KOPT-K1 (cell line): ENCODE measurements around the gene POLA2.
"Not testable (repeated sequence)": the region's sequence is repeated elsewhere in the genome, so short reads cannot be mapped to it uniquely, and the experiment has no call there.

Experiments
- H3K27ac ChIP-seq: fragments of 200-600 bp; sonication (generic); 2 replicates; pipeline ENCODE4 v1.5.1; 2016; ENCODE audit warnings: antibody characterized with exemption, mild to moderate bottlenecking, low read depth, low read length; ENCODE audit not compliant: poor library complexity, severe bottlenecking
- H3K36me3 ChIP-seq: fragments of 200-600 bp; sonication (generic); 2 replicates; pipeline ENCODE4 v1.5.1; 2017; ENCODE audit warnings: antibody characterized with exemption, mild to moderate bottlenecking, low read length, moderate library complexity; ENCODE audit not compliant: insufficient read depth
- H3K9me3 ChIP-seq: fragments of 200-600 bp; sonication (generic); 2 replicates; pipeline ENCODE4 v1.5.1; 2017; ENCODE audit warnings: antibody characterized with exemption, low read length, mild to moderate bottlenecking; ENCODE audit not compliant: insufficient read depth, poor library complexity, severe bottlenecking

POLA2 gene

DNA sequence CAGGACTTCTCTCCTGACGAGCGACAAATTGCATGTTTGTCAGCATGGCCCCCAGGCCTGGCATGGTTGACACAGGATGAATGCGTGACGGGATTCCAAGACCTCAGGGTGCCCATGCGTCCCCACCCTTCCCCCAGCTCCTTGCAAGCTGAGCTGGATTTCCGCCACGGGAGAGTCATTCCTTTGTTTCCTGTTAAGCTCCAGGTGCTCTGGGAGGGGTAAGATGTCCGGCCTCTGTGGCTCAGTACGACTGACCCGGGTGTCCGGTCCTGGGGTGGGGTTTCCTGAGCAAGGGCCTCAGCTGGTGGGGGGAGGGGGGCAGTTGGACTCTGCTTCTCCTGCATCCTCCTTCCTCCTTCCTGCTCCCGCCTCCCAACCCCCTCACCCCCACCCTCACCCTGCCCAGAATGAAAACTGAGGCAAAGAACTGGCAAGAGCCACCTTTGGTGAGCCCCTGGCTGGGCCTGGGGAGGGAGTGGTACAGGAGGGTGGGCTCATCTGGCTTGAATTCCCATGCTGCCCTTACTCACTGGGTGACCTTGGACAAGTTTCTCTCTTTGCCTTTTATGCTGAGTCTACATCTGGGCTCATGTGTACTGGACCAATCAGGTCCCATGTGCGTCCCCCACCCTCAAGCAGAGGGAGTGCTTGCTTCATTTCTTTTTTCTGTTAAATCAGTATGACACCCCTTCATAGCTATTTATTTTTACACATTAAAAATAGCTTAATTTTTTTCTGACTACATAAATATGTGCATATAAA, 55.4 kb downstream of the POLA2 start:
- Histone ChIP-seq H3K9me3 (no peaks in the 10 kb centered on the region), H3K36me3 (no peaks in the 10 kb centered on the region), H3K27ac (no peak overlapping the region)

DNA sequence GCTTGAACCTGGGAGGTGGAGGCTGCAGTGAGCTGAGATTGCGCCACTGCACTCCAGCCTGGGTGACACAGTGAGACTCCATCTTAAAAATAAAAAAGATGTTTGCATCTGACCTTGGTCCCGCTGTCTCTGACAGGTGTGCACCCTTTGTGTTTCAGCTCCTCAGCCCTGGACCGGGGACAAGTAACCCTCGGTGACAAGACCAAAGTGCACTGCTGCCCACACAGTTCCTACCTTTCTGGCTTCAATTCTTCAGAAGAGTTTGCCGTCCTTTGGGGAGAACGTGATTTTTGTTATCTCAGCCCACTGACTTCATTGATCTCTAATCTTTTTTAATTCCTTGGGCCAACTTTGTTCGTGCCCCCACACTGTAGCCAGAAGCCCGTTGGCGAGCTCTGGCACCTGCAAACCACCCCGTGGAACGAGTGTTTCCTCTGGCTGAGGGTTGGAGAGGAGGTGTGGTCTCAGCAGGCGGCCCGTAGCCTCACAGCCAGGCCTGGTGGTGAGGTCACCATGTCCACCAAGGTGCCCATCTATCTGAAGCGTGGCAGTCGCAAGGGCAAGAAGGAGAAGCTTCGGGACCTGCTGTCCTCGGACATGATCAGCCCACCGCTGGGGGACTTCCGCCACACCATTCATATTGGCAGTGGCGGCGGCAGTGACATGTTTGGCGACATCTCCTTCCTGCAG, 58.8 kb downstream of the POLA2 start:
- Histone ChIP-seq H3K9me3 (no peaks in the 10 kb centered on the region), H3K27ac (no peak overlapping the region), H3K36me3 (no peaks in the 10 kb centered on the region)

DNA sequence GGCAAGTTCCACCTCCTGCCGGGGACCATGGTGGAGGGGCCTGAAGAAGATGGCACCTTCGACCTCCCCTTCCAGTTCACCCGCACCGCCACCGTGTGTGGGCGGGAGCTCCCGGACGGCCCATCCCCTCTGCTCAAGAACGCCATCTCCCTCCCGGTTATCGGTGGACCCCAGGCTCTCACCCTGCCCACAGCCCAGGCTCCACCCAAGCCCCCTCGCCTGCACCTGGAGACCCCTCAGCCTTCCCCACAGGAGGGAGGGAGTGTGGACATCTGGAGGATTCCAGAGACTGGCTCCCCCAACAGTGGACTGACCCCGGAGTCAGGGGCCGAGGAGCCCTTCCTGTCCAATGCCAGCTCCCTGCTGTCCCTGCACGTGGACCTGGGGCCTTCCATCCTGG, 59.3 kb downstream of the POLA2 start:
- H3K36me3 ChIP-seq: no peaks in the 10 kb centered on the region
- no peak overlapping the region for H3K27ac ChIP-seq
- H3K9me3 ChIP-seq: no peaks in the 10 kb centered on the region

DNA sequence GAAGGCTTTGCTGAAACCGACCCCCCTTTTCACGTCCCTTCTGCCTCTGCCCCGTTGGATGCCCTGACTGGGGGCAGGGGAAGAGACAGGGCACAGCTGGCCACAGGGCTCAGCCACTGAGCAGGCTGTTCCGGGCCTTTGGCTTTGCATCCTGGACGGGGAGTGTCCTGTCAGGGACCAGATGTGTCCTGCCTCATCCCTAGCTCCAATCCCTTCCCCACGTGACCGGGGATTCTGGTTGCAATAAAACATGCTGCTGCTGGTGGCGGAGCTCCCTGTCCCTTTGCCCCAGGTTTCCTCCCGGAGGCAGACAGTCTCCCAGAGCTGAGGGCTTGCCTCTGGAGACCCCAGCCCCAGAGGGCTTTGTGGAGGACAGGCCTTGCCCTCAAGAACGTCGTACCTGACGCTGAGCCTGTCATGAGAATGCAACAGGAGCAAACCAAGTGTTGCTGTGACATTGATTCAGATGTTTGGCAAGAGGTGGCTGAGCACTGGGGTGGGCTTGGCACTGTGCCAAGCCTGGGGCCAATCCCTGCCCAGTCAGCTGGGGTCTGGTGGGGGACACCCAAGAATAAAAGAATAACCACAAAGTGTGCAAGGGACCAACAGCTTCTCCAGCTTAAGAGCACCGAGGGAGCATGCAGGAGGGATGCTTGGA, 60.2 kb downstream of the POLA2 start:
- Histone ChIP-seq H3K36me3 (no peaks in the 10 kb centered on the region), H3K27ac (no peak overlapping the region), H3K9me3 (no peaks in the 10 kb centered on the region)

DNA sequence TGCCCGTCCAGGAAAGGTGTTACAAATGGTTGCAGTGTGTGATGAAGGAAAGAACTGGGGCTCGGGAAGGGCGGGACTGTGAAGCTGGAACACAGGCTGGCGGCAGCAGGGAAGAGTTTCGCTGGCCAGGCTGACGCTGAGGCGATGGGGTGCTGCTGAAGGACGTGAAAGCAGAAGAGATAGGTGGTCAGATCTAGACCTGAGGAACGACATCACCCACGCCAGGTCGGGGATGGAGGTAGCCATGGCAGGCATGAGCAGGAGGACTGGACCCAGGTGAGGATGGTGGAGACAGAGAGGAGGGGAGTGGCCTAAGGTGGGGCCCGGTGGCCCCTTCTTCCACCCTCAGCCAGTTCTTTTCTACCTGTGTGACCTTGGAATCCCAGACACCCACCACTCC, 62.1 kb downstream of the POLA2 start:
- Histone ChIP-seq H3K9me3 (no peaks in the 10 kb centered on the region), H3K36me3 (no peaks in the 10 kb centered on the region), H3K27ac (no peak overlapping the region)

DNA sequence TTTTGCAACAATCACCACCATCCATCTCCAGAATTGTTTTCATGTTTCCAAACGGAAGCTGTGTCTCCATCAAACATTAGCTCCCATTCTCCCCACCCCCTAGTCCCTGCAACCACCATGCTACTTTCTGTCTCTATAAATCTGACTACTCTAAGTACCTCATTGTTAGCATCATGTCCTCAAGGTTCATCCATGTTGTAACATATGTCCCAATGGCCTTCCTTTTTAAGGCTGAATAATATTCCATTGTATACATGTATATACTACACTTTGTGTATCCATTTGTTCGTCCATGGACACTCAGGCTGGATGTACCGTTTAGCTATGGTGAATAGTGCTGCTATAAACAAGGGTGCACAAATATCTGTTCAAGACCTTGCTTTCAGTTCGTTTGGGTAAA, 63.7 kb downstream of the POLA2 start:
- no peak overlapping the region for H3K27ac ChIP-seq

DNA sequence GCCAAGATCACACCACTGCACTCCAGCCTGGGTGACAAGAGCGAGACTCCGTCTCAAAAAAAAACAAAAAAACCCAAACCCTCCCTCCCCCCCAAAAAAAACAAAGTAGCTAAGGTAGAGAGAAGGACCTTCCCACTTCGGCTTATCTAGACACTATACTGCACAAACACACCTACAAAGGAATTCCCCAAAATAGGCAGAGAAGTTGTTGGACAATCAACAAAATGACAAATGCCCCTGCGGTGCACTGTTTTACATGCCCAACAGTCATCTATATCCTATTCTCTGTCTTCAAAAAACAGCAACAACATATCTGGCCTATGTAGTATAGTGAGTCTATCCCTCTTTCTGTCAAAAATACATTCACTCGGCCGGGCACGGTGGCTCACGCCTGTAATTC, 65.3 kb downstream of the POLA2 start:
- no peaks in the 10 kb centered on the region for H3K36me3 ChIP-seq
- H3K27ac ChIP-seq: no peak overlapping the region
- H3K9me3 ChIP-seq: no peaks in the 10 kb centered on the region

More for the DNA sequence above, 63.7 kb downstream of the POLA2 start:
- Histone ChIP-seq H3K9me3 (no peaks in the 10 kb centered on the region), H3K36me3 (no peaks in the 10 kb centered on the region)

DNA sequence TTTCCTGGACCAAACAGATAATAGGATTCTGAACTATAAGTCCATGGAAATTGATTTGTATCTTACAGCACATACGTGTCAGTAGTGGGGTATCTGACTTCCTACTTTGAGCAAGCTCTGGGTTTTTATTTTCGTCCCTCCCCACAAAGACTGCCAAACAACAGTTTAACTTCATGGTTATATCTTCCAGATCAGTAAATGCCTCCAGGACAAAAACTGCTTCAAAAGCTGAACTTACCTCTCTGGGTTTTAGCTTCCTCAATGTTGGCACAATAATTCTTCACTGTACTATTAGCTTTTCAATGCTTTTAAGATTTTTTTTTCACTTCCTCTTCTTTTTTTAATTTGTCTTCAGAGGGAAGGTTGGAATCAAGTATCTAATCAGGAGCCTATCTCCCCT, 67.7 kb downstream of the POLA2 start:
- Histone ChIP-seq H3K27ac (no peak overlapping the region), H3K36me3 (no peaks in the 10 kb centered on the region), H3K9me3 (no peaks in the 10 kb centered on the region)

DNA sequence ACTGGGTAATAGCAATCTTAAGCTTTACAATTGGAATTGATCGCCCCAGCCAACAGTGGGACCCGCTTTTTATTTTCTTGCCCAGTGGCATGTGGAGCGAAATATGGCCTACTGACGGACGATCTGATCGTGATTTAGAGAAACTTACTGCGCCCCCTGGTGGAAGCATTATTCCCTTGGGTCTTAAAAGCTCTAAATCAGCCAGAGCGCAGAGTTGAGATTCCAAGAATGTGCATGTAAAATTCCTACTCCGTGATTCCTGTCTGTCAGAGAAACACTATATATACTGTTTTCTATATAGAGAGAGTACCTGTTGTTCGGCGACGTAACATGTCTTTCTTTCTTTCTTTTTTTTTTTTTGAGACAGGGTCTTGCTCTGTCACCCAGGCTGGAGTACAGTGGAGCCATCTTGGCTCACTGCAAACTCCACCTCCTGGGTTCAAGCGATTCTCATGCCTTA, 68.2 kb downstream of the POLA2 start:
- H3K9me3 ChIP-seq: no peaks in the 10 kb centered on the region
- no peaks in the 10 kb centered on the region for H3K36me3 ChIP-seq
- no peak overlapping the region for H3K27ac ChIP-seq

DNA sequence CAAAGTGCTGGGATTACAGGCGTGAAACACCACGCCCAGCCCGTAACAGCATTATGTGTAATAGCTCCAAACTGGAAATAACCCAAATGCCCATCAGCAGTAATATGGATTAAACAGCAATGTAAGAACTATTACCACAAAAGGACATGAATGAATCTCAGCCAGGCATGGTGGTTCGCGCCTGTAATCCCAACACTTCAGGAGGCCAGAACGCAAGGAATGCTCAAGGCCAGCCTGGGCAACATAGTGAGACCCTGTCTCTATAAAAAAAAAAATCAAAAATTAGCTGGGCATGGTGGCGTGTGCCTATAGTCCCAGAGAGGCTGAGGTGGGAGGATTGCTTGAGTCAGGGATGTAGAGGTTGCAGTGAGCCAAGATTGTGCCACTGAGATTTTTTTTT, 68.8 kb downstream of the POLA2 start:
- H3K36me3 ChIP-seq: no peaks in the 10 kb centered on the region
- H3K27ac ChIP-seq: no peak overlapping the region
- no peaks in the 10 kb centered on the region for H3K9me3 ChIP-seq

DNA sequence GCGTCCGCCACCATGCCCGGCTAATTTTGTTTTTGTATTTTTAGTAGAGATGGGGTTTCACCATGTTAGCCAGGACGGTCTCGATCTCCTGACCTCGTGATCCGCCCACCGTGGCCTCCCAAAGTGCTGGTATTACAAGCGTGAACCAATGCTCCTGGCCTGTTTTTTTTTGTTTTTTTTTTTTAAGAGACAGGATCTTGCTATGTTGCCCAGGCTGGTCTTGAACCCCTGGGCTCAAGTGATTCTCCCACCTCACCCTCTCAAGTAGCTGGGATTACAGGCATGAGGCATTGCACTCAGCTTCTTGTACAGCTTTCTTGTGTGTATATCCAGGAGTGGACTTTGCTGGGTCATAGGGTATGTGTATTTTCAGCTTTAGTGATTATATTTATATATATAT, 70.8 kb downstream of the POLA2 start:
- H3K9me3 ChIP-seq, H3K36me3 ChIP-seq, H3K27ac ChIP-seq: not testable (repeated sequence)

DNA sequence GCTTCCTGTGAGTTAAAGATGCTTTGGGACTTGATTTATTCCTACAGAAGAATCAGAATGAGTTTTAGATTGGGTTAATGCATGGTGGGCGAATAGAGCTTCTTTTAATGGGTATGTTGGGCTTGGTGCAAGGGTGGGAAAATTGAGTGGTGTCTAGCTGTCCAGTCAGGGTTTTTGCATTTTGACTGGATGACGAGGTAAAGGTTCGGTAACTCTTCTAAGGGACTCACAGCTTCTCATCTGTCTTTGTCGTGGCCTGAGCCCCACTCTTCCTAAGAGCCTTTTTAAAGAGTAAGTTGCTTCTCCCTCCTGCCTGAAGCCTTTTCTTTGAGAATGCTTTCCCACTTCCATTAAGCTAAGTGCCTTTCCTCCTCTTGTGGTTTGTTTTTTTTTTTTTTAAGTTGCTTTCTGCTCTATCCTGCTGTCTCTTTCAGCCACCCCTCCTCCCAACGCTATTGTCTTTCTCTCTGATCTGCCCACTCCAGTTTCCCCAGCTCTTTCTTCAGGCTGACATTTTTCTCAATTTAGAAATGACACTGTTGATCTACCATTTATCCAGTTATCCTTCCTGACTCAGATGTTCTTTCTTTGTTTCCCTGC, 73.0 kb downstream of the POLA2 start:
- Histone ChIP-seq H3K36me3 (peaks cover 27% of the 10 kb centered on the region), H3K9me3 (no peaks in the 10 kb centered on the region), H3K27ac (peak overlapping the region; percentile 88)

DNA sequence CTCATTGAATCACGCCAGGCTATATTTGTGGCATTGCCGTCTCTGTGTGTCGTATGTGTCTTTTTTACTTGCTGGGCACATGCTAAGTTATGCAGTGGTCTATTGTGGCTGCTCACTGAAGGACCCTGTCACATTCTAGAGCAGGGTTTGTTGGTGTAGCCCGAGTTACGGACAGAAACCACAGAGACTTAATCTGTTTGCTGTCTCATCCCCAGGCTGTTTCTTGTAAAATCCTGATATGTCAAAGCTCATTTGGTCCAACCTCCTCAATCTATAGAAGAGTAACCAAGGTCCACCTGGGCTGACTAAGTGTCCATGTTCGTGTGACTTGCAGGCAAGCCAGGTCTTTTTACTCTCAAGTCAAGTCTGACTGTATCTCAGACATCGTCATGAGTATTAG, 76.9 kb downstream of the POLA2 start:
- H3K27ac ChIP-seq: no peak overlapping the region
- H3K36me3 ChIP-seq: peaks cover 65% of the 10 kb centered on the region
- no peaks in the 10 kb centered on the region for H3K9me3 ChIP-seq

DNA sequence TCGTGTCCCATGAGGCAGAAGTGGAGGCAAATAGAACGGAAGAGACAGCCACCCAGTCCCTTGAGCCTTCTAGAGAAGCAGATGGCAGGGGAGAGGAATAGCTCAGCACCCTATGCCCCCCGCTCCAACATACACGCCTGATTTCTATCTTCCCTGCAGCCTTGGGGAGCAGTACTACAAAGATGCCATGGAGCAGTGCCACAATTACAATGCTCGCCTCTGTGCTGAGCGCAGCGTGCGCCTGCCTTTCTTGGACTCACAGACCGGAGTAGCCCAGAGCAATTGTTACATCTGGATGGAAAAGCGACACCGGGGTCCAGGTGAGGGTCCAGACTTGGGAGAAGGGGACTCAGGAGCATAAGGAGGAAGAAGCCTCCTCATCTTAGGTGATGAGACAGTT, 78.5 kb downstream of the POLA2 start:
- H3K27ac ChIP-seq: no peak overlapping the region
- H3K9me3 ChIP-seq: no peaks in the 10 kb centered on the region
- peaks cover 81% of the 10 kb centered on the region for H3K36me3 ChIP-seq

DNA sequence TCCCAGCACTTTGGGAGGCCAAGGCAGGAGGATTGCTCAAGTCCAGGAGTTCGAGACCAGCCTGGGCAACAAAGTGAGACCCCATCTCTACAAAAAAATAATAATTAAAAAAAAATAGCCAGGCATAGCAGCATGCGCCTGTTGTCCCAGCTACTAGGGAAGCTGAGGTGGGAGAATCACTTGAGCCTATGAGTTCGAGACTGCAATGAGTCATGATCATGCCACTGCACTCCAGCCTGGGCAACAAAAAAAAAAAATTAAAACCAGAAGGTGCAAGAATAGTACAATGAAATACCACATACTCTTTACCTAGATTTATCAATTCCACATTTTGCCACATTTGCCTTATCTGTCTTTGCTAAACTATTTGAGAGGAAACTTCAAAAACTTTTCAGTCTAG, 80.1 kb downstream of the POLA2 start:
- peaks cover 89% of the 10 kb centered on the region for H3K36me3 ChIP-seq
- no peak overlapping the region for H3K27ac ChIP-seq
- no peaks in the 10 kb centered on the region for H3K9me3 ChIP-seq
